H1 (cell line): ENCODE data around the gene UBASH3A. TPM values are rescaled to one million over a fixed set of nuclear protein-coding genes. Genes with fewer than 3 reads are reported as not detected.

ENCODE experiments used
- CTCF ChIA-PET: fragments of 300-600 bp; sonication (Branson Sonifier 250); formaldehyde crosslinking; loops from one replicate; lab custom pipeline; 2021; ENCODE audit not compliant: partially characterized antibody; lab: Charles Lee
- POLR2A ChIA-PET: fragments of 300-600 bp; sonication (Branson Sonifier 250); formaldehyde crosslinking; loops from one replicate; lab custom pipeline; 2021; ENCODE audit warnings: inconsistent platforms; ENCODE audit not compliant: partially characterized antibody; lab: Charles Lee
- DNase-seq, 2 experiments: peaks; one replicate each; pipeline versions ENCODE4 v3.0.0 to v3.0.0-alpha.2; 2010 to 2022; ENCODE audit warnings: low spot score in 2 of 2, low read depth in 1 of 2, mixed read lengths in 1 of 2
- FAIRE-seq: peaks from 2 replicates; lab custom pipeline; 2011; peaks lifted over from hg19 to GRCh38; lab: Jason Lieb, UNC
- H2AFZ ChIP-seq: 2 replicates; pipeline ENCODE4 v1.8.1; 2012; ENCODE audit warnings: low read length, inconsistent platforms
- H2AK5ac ChIP-seq: 2 replicates; pipeline ENCODE4 v1.6.1; 2013; ENCODE audit warnings: low read depth, low read length
- H2BK120ac ChIP-seq: replicated peaks from 2 replicates; pipeline ENCODE3; 2013; ENCODE audit warnings: low read depth, low read length, inconsistent platforms
- H2BK12ac ChIP-seq: 2 replicates; pipeline ENCODE4 v1.6.1; 2013; ENCODE audit warnings: low read depth, low read length
- H2BK15ac ChIP-seq: 2 replicates; pipeline ENCODE4 v1.6.1; 2013; ENCODE audit warnings: low read length
- H2BK20ac ChIP-seq: 2 replicates; pipeline ENCODE4 v1.6.1; 2013; ENCODE audit warnings: low read length
- H2BK5ac ChIP-seq: 2 replicates; pipeline ENCODE4 v1.6.1; 2013; ENCODE audit warnings: low read depth, low read length
- H3K14ac ChIP-seq: 2 replicates; pipeline ENCODE4 v1.6.1; 2013; ENCODE audit warnings: inconsistent platforms; ENCODE audit not compliant: insufficient read length
- H3K18ac ChIP-seq: 2 replicates; pipeline ENCODE4 v1.6.1; 2013; ENCODE audit warnings: low read length; ENCODE audit errors: extremely low read depth
- H3K23ac ChIP-seq: 2 replicates; pipeline ENCODE4 v1.6.1; 2013; ENCODE audit warnings: inconsistent platforms; ENCODE audit not compliant: insufficient read length
- H3K23me2 ChIP-seq: 2 replicates; pipeline ENCODE4 v1.6.1; 2013; ENCODE audit warnings: low read depth, low read length
- H3K27ac ChIP-seq: 2 replicates; pipeline ENCODE4 v1.6.1; 2011; ENCODE audit warnings: low read depth, low read length, inconsistent platforms
- H3K27me3 ChIP-seq, 4 experiments: replicated peaks in 1 of 4; 1 replicate in 1 of 4; 2 replicates in 3 of 4; pipeline versions ENCODE4 v1.6.1 to v1.8.1; 2011 to 2013; ENCODE audit warnings: low read length in 3 of 4, mild to moderate bottlenecking in 3 of 4, inconsistent platforms in 2 of 4, mixed read lengths in 2 of 4, moderate library complexity in 1 of 4; ENCODE audit not compliant: control insufficient read depth in 3 of 4, insufficient read depth in 3 of 4; ENCODE audit errors: extremely low read depth in 1 of 4
- H3K36me3 ChIP-seq, 4 experiments: 2 replicates each; pipeline versions ENCODE4 v1.6.1 to v1.8.1; 2011 to 2013; ENCODE audit warnings: mild to moderate bottlenecking in 4 of 4, low read length in 3 of 4, moderate library complexity in 2 of 4, control low read depth in 1 of 4, inconsistent platforms in 1 of 4; ENCODE audit not compliant: insufficient read depth in 4 of 4, control insufficient read depth in 2 of 4
- H3K4ac ChIP-seq: replicated peaks from 2 replicates; pipeline ENCODE3; 2013; ENCODE audit warnings: low read length, low read depth, mixed read lengths, inconsistent platforms; ENCODE audit not compliant: insufficient read length
- H3K4me1 ChIP-seq, 4 experiments: replicated peaks in 1 of 4; 1 replicate in 1 of 4; 2 replicates in 3 of 4; pipeline versions ENCODE4 v1.6.1 to v1.8.1; 2011 to 2013; ENCODE audit warnings: low read length in 3 of 4, inconsistent platforms in 2 of 4, mixed read lengths in 1 of 4; ENCODE audit not compliant: insufficient read depth in 4 of 4, control insufficient read depth in 3 of 4
- H3K4me2 ChIP-seq, 2 experiments: 2 replicates each; pipeline versions ENCODE4 v1.6.1 to v1.8.1; 2011 to 2013; ENCODE audit warnings: low read depth in 2 of 2, low read length in 2 of 2, control low read depth in 1 of 2, inconsistent platforms in 1 of 2, mild to moderate bottlenecking in 1 of 2; ENCODE audit not compliant: insufficient read depth in 1 of 2
- H3K4me3 ChIP-seq, 4 experiments: fragments of 200-600, 300-600 bp in 1 of 4; sonication (generic), shearing (Covaris generic), sonication (Bioruptor Twin) in 1 of 4; 2 replicates each; pipeline versions ENCODE4 v1.5.1 to v1.8.1; 2011 to 2016; ENCODE audit warnings: low read length in 4 of 4, low read depth in 3 of 4, control low read depth in 2 of 4, inconsistent platforms in 2 of 4, mild to moderate bottlenecking in 2 of 4, mixed read lengths in 1 of 4, moderate library complexity in 1 of 4; ENCODE audit not compliant: insufficient read depth in 2 of 4; ENCODE audit errors: extremely low read depth in 1 of 4
- H3K56ac ChIP-seq: replicated peaks from 2 replicates; pipeline ENCODE3; 2013; ENCODE audit warnings: low read depth, mild to moderate bottlenecking, mixed read lengths, low read length, inconsistent platforms; ENCODE audit not compliant: insufficient read length
- H3K79me1 ChIP-seq: 2 replicates; pipeline ENCODE4 v1.6.1; 2013; ENCODE audit warnings: low read depth, low read length, control low read depth
- H3K79me2 ChIP-seq, 2 experiments: 2 replicates each; pipeline versions ENCODE4 v1.6.1 to v1.8.1; 2012 to 2013; ENCODE audit warnings: low read length in 2 of 2, mild to moderate bottlenecking in 2 of 2, inconsistent platforms in 1 of 2; ENCODE audit not compliant: insufficient read depth in 2 of 2, control insufficient read depth in 1 of 2
- H3K9ac ChIP-seq, 4 experiments: replicated peaks in 1 of 4; 1 replicate in 1 of 4; 2 replicates in 3 of 4; pipeline versions ENCODE4 v1.6.1 to v1.8.1; 2011 to 2013; ENCODE audit warnings: low read depth in 3 of 4, low read length in 3 of 4, control low read depth in 2 of 4, mild to moderate bottlenecking in 2 of 4, moderate library complexity in 2 of 4, inconsistent platforms in 1 of 4; ENCODE audit errors: extremely low read depth in 1 of 4
- H3K9me3 ChIP-seq, 2 experiments: 2 replicates each; pipeline versions ENCODE4 v1.6.1 to v1.8.1; 2012 to 2013; ENCODE audit warnings: mild to moderate bottlenecking in 2 of 2, moderate library complexity in 2 of 2, control low read depth in 1 of 2, inconsistent platforms in 1 of 2, low read depth in 1 of 2, low read length in 1 of 2, mixed read lengths in 1 of 2; ENCODE audit not compliant: insufficient read depth in 2 of 2
- H4K20me1 ChIP-seq, 2 experiments: replicated peaks in 1 of 2; 2 replicates each; pipeline versions ENCODE3 to v1.8.1; 2011 to 2013; ENCODE audit warnings: inconsistent platforms in 2 of 2, low read length in 2 of 2, mild to moderate bottlenecking in 1 of 2; ENCODE audit not compliant: insufficient read depth in 2 of 2, control insufficient read depth in 1 of 2
- H4K5ac ChIP-seq: 2 replicates; pipeline ENCODE4 v1.6.1; 2013; ENCODE audit warnings: low read length, low read depth, mixed read lengths, inconsistent platforms; ENCODE audit not compliant: insufficient read length
- H4K8ac ChIP-seq: 2 replicates; pipeline ENCODE4 v1.8.0; 2013; ENCODE audit warnings: mild to moderate bottlenecking, moderate library complexity, low read length, inconsistent platforms; ENCODE audit not compliant: insufficient read depth; ENCODE audit errors: extremely low read depth
- H4K91ac ChIP-seq: replicated peaks from 2 replicates; pipeline ENCODE3; 2013; ENCODE audit warnings: low read length, mixed read lengths, inconsistent platforms; ENCODE audit not compliant: insufficient read length
- WGBS, 2 experiments: shearing (Covaris generic) in 1 of 2; methylation state at CpG; one replicate each; pipeline versions ENCODE4 v1.1.6 to v1.1.7; 2013 to 2015; ENCODE audit warnings: low lambda C conversion rate in 2 of 2, mixed read lengths in 2 of 2, inconsistent platforms in 1 of 2, low coverage in 1 of 2, missing lambda C conversion rate in 1 of 2; ENCODE audit not compliant: insufficient replicate concordance in 2 of 2, insufficient coverage in 1 of 2, insufficient read length in 1 of 2; ENCODE audit errors: extremely low coverage in 1 of 2, missing lambda C conversion rate in 1 of 2; 5-methylcytosine and 5-hydroxymethylcytosine counted together
- polyA plus RNA-seq, 7 experiments: library from polyadenylated mRNA; depleted of rRNA in 3 of 7; stranded (reverse) in 5 of 7; unstranded in 2 of 7; fragments of >200 nt in 5 of 7; fragments of 200-250 nt in 2 of 7; gene quantifications; 1 replicate in 5 of 7; 2 replicates in 1 of 7; 4 replicates in 1 of 7; pipeline versions ENCODE4 v1.2.1 to v1.2.3, GENCODE V29; 2011 to 2013; ENCODE audit warnings: missing spikeins in 2 of 7, mixed read lengths in 2 of 7
- total RNA-seq: library from RNA; stranded (reverse); fragmentation: NEBNext Ultra II Directional; extraction: Animal tissue kit (Norgen Biotek cat#: 25700); gene quantifications from 2 replicates; pipeline ENCODE4 v1.2.1, GENCODE V29; 2021

The UBASH3A gene
- total and polyA plus RNA-seq, 2 of the 8 experiments (the other 6 are each of a cell fraction or from before 2014, with no cell fraction given), result not detected

- Histone ChIP-seq H4K5ac (no peak overlapping the region), H3K18ac (no peak overlapping the region), H2BK120ac (no peak overlapping the region), H2BK12ac (no peak overlapping the region), H4K8ac (no peak overlapping the region), H3K4me2 (no peak overlapping the region), H2AK5ac (no peak overlapping the region), H3K36me3 (no peaks in the 10 kb centered on the region), H3K9ac (no peak overlapping the region), H4K91ac (no peak overlapping the region), H2BK15ac (no peak overlapping the region), H3K23me2 (peaks cover 3% of the 10 kb centered on the region; the same call in 1 of the 2 replicates), H3K4me3 (no peak overlapping the region), H3K27me3 (no peaks in the 10 kb centered on the region; a peak in 1 of 7 replicates), H3K79me1 (no peaks in the 10 kb centered on the region), H3K56ac (no peak overlapping the region), H3K4me1 (no peaks in the 10 kb centered on the region), H2BK20ac (no peak overlapping the region), H3K27ac (no peak overlapping the region), H3K9me3 (no peaks in the 10 kb centered on the region), H2BK5ac (no peak overlapping the region), H4K20me1 (no peaks in the 10 kb centered on the region), H3K23ac (no peak overlapping the region), H3K14ac (no peak overlapping the region), H3K79me2 (no peaks in the 10 kb centered on the region), H3K4ac (no peak overlapping the region), H2AFZ (no peak overlapping the region)
- ChIA-PET POLR2A (no interaction called here), CTCF (interaction anchor here (0.5 to 1.0 kb wide), 4 partner anchors 9 to 515 kb away, joined by 3 to 7 read pairs (median 4); partner anchors contain the start of gene RSPH1)
- 76% methylated on average over 5 of the region's 5 CpGs; no CpG with 5 or more reads in 1 of the 2 experiments for WGBS, 2 experiments
- DNase-seq (no peak), FAIRE-seq (no peak)
Measured at GRCh38 chr21:42486531-42486930, 82.8 kb downstream of the UBASH3A start.
